ENCODE measurements around the gene UBR2.

UBR2 gene

DNA sequence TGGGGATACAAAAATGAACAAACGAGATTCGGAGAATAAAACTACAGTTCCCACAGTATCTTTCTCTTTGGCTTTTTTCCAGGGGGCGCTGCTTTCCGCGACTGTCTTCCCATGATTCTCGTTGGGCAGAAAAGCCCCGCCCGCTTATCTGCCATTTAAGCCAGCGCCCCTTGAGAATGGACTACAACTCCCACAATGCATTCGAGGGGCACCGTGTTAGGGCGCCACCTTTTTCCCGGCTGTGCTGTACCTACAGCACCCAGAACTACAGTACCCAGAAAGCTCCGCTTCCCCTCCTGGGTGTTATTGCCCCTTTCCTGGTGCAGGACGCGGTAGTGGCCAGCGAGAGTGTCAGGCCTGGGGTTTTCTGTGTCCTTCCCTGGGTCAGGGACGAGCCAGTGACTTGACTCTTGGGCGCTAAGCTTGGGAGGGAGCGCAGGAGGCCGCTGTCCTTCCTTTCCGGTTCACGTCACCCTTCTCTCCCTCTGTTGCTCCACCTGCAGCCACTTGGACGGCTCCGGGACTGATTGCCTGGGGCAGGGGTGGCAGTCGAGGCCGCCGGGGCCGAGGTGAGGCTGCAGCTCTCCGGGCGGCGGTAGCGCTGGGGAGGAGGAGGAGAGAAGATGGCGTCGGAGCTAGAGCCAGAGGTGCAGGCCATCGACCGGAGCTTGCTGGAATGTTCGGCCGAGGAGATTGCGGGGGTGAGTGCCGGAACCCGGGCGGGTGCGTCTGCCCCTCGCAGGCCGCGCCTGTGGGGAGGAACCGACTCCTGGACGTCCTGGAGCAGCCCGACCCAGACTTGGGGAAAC, at the start of gene UBR2:
UBR2 (plus strand) TSS at position 333 of the 809 bp plus-strand sequence; CDS start at position 624, 291 bp downstream.
- TF ChIP-seq, protein P1, sequence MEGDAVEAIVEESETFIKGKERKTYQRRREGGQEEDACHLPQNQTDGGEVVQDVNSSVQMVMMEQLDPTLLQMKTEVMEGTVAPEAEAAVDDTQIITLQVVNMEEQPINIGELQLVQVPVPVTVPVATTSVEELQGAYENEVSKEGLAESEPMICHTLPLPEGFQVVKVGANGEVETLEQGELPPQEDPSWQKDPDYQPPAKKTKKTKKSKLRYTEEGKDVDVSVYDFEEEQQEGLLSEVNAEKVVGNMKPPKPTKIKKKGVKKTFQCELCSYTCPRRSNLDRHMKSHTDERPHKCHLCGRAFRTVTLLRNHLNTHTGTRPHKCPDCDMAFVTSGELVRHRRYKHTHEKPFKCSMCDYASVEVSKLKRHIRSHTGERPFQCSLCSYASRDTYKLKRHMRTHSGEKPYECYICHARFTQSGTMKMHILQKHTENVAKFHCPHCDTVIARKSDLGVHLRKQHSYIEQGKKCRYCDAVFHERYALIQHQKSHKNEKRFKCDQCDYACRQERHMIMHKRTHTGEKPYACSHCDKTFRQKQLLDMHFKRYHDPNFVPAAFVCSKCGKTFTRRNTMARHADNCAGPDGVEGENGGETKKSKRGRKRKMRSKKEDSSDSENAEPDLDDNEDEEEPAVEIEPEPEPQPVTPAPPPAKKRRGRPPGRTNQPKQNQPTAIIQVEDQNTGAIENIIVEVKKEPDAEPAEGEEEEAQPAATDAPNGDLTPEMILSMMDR (conservative IDR thresholded peaks at IDR 0.05; ENCODE audit: low read depth, low read length), result peak; percentile 41
- peak; percentile 99 for DNase-seq (ENCODE audit: low read depth)
- H3K4me3 ChIP-seq (ENCODE audit: low read depth, low read length), result peak within 1 kb of the TSS; percentile 99

DNA sequence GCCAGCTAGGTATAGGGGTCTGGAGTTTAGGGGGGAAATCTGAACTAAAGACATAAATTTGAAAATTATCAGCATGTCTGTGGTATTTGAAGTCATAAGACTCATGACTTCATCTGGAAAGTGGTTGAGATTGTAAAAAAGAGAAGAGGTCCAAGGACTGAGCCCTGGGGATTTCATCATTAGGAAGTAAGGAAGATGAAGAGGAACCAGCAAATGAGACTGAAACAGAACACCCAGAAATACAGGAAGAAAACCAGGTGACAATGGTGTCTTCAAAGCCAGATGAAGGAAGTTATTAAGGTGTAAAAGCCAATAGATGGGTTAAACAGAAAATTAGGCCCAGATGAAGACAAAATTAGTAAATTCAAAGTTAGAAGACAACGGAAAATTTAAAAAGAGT, 49.1 kb upstream of the UBR2 start:
- no peak for DNase-seq (ENCODE audit: low read depth)
- TF ChIP-seq, protein P1 (conservative IDR thresholded peaks at IDR 0.05; ENCODE audit: low read depth, low read length), result no peak
- no peak overlapping the region for H3K4me3 ChIP-seq (ENCODE audit: low read depth, low read length)

DNA sequence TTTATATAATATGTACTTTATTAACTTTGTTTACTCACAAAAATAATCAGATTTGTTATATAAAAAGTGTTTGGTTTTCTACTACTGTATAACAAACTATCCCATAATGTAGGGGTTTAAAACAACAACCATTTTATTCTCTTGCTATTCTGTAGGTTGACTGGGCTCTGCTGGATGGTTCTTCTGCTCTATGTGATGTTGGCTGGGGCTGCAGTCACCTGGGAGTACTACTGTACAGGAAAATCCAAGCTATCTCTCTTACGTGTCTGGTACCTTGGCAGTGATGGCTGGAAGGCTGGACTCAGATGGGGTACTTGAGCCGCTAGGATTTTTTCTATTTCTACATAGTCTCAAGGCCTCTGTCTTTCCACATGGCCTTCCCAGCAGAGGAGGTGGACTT, 44.0 kb upstream of the UBR2 start:
- DNase-seq (ENCODE audit: low read depth), result no peak

DNA sequence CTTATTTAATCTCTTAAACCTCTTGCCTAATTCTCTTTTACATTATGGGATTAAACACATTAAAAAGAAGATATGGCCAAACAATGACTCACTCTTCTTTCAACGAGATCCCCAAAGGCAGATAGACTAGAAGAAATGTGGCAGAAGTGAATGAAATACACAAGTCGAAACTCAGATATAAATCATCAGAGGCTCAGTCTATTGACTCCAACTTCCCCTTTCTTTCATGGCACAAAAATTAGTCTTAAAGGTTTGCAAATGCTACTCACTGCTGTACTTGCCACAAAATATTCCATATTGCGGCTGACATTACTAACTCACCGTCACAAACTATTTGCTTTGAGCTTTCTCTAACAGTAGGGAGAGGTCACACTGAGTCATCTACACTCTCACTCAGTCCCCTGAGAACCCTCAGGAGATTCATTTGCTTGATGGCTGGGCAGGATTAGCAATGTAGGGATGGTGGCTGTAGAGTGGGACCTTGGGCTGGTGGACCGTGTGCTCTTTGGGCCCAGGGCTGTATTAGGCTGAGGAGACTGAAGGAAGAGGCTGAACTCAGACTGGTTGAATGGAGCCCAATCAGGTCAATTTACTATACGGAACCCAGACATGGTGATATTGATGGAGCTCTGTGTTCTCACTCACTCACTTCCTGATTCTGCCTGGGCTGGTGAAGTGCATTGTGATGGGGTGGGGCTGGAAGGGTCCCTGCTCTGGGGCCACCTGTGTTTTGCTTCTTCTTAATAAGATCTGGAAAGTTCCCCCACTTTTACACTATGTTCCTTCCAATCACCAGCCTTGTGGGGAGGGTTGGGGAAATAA, 42.8 kb upstream of the UBR2 start:
- H3K4me3 ChIP-seq (ENCODE audit: low read depth, low read length), result no peak overlapping the region
- DNase-seq (ENCODE audit: low read depth), result peak; percentile 38
- TF ChIP-seq, protein P1 (conservative IDR thresholded peaks at IDR 0.05; ENCODE audit: low read depth, low read length), result no peak

More for the DNA sequence above, 44.0 kb upstream of the UBR2 start:
- TF ChIP-seq, protein P1 (conservative IDR thresholded peaks at IDR 0.05; ENCODE audit: low read depth, low read length), result no peak
- no peak overlapping the region for H3K4me3 ChIP-seq (ENCODE audit: low read depth, low read length)

DNA sequence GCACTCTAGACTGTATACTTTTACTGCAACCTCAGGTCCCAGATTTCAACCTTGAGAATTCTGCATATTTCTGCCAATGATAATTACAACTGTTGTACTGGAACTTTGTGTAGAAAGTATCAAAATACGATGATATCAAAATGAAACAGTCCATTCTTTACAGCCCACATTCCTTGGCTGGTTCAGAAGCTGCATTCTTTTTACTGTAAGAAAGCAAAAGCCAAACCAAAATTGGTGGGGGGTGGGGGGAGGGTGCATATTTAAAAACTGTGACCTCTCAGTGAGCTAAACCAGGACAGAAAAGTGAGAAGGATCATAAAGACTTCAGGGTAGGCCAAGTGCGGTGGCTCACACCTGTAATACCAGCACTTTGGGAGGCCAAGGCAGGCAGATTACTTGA, 41.8 kb upstream of the UBR2 start:
- TF ChIP-seq, protein P1 (conservative IDR thresholded peaks at IDR 0.05; ENCODE audit: low read depth, low read length), result no peak
- H3K4me3 ChIP-seq (ENCODE audit: low read depth, low read length), result no peak overlapping the region
- DNase-seq (ENCODE audit: low read depth), result peak; percentile 49

DNA sequence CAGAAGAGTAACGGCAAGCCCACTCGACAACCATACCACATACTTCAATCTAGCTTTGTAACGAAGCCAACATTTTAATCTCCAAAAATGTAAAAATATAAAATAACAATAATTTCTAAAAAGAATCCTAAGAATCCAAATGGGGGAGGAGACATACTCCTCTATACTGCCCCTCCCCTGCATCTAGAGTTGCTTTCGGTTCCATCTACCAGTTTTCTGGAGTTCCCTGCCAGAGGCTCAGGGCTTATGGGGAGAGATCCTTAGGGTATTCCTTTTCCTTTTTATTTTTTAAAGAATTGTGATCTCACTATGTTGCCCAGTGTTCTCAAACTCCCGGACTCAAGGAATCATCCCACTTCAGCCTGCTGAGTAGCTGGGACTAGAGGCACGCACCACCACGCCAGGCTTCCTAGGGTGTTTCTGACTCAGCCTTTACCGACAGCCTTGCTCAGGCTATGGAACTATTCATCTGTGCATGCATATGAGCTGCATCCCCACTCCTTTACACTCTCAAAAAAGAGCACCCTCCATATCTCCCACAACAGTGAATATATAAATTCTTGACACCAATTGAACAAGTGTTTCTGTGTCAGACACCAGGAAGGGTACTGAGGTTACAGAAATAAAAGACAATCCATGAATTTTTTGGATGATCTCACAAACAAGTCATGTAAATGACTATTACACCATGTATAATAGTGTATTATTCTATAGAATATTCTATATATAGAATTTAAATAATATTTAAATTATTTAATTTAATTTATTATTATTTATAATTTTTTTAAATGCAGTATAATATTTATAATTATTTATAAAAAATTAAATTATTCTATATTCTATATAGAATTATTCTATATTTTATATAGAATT, 40.7 kb upstream of the UBR2 start:
- TF ChIP-seq, protein P1 (conservative IDR thresholded peaks at IDR 0.05; ENCODE audit: low read depth, low read length), result no peak
- DNase-seq (ENCODE audit: low read depth), result peak; percentile 66
- H3K4me3 ChIP-seq (ENCODE audit: low read depth, low read length), result peak overlapping the region; percentile 29

Data from choroid plexus epithelial cell (primary cell).